ENCODE data around the gene FAM53A. TPM values are rescaled to one million over a fixed set of nuclear protein-coding genes. Genes with fewer than 3 reads are reported as not detected.

FAM53A gene
- total and polyA plus RNA-seq, 2 of the 4 experiments (the other 2 are of a cell fraction), result 2.0 to 3.1 TPM

DNA sequence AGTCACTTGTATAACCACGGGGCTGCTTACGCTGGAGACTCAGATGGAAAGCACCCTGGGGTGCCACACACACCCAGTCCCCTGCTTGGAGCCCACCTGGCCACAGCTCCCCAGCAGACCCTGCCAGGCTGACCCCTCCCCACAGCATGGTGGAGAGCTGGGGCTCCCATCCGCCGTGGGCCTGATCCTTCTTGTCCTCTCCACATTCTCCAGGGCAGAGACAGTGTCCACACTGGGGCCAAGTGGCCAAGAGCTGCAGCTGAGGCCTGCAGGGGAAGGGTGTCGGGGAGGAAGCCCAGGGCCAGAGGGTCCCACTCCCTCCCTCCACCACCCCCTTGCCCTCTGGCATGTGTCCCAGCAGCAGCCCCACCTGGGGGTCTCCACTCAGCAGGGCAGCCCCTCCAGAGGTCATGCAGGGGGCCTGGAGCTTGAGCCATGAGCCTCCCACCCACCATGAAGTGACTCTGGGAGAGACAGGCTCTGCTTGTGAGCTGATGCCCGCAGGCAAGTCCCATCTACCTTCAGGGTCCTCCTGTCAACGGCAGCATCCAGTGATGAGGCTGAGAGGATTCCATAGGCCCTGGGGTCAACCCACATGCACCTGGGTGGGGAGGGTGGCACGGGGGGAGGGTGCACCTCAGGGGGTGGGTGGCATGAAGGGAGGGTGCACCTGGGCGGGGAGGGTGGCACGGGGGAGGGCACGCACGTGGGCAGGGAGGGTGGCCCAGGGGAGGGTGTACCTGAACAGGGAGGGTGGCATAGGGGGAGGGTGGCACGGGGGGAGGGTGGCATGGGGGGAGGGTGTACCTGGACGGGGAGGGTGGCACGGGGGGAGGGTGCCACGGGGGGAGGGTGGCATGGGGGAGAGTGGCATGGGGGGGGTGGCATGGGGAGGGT, 56.4 kb downstream of the FAM53A start:
- no peak overlapping the region for H3K18ac ChIP-seq (ENCODE audit: low read depth, low read length)
- no peak overlapping the region for H4K5ac ChIP-seq (ENCODE audit: low read depth, low read length)
- H2BK20ac ChIP-seq (ENCODE audit: low read depth, low read length), result no peak overlapping the region
- no peak overlapping the region for H3K4me3 ChIP-seq (ENCODE audit: insufficient read depth, low read depth, low read length)
- H4K8ac ChIP-seq (ENCODE audit: low read depth in 2 of 2, low read length in 2 of 2), result no peak overlapping the region
- no peak overlapping the region for H4K91ac ChIP-seq (ENCODE audit: insufficient read depth, low read depth, low read length)
- BruUV-seq (replicated peaks), result no TSS peak
- intact Hi-C loops (cut with micrococcal nuclease), result no loop called here
- no peaks in the 10 kb centered on the region for H3K79me1 ChIP-seq (ENCODE audit: low read depth in 1 of 2, low read length in 2 of 2)
- no peaks in the 10 kb centered on the region; the same call in 1 of the 2 replicates for H4K20me1 ChIP-seq (ENCODE audit: insufficient read depth, low read length)
- POLR2A ChIA-PET (ENCODE audit: unreplicated experiment), result no interaction called here
- no peaks in the 10 kb centered on the region for H3K9me3 ChIP-seq (ENCODE audit: control insufficient read depth, insufficient read depth, low read length)
- H3K9ac ChIP-seq (ENCODE audit: low read depth, low read length), result no peak overlapping the region
- H3K4me2 ChIP-seq (ENCODE audit: low read depth, low read length), result no peak overlapping the region
- H2BK5ac ChIP-seq (ENCODE audit: low read depth, low read length, poor library complexity, severe bottlenecking), result no peak overlapping the region
- H3K27me3 ChIP-seq (ENCODE audit: control insufficient read depth, insufficient read depth, low read length), result no peaks in the 10 kb centered on the region
- dilution Hi-C loops (cut with HindIII; ENCODE audit: low sequenced_read_pairs, unreplicated experiment), result no loop called here
- H3K4me1 ChIP-seq (ENCODE audit: control insufficient read depth, insufficient read depth, low read length), result no peaks in the 10 kb centered on the region
- H3K56ac ChIP-seq (ENCODE audit: extremely low read depth, insufficient read depth, low read length), result no peak overlapping the region
- no peak overlapping the region for H3K4ac ChIP-seq (ENCODE audit: low read depth, low read length)
- no peak overlapping the region for H2BK15ac ChIP-seq (ENCODE audit: low read depth, low read length)
- H3K36me3 ChIP-seq (ENCODE audit: control insufficient read depth, insufficient read depth, low read length), result no peaks in the 10 kb centered on the region
- H3K23ac ChIP-seq (ENCODE audit: low read depth, low read length), result no peak overlapping the region
- H3K27ac ChIP-seq (ENCODE audit: insufficient read depth, low read length), result no peak overlapping the region
- H3K9me1 ChIP-seq (ENCODE audit: insufficient read depth, low read length), result peaks cover 3% of the 10 kb centered on the region; the same call in 1 of the 2 replicates
- DNase-seq, result no peak
- no peak overlapping the region for H2AK5ac ChIP-seq (ENCODE audit: low read depth, low read length)
- H2AK9ac ChIP-seq (replicated peaks; ENCODE audit: low read depth, low read length, poor library complexity), result no peak overlapping the region
- H2AFZ ChIP-seq (replicated peaks; ENCODE audit: low read length, poor library complexity), result no peak overlapping the region
- CTCF ChIA-PET, result no interaction called here
- no peak overlapping the region for H3K14ac ChIP-seq (replicated peaks; ENCODE audit: low read depth, low read length)
- ATAC-seq (ENCODE audit: low read depth), result no peak
- no CpG with 5 or more reads among the region's 16 CpGs for WGBS, 2 experiments (ENCODE audit: extremely low coverage in 2 of 2, insufficient read length in 1 of 2)
- H2BK120ac ChIP-seq (ENCODE audit: low read depth, low read length), result no peak overlapping the region
- in situ Hi-C loops (cut with MboI; ENCODE audit: low sequenced_read_pairs), result loop anchor here (25.0 kb wide), 1 partner anchor 465 kb away; the partner anchor contains the start of gene SPON2
- no peak for TF ChIP-seq RCOR1 (IDR thresholded peaks at IDR 0.05; ENCODE audit: insufficient replicate concordance, low read length)
- TF ChIP-seq RFX5 (IDR thresholded peaks at IDR 0.05; ENCODE audit: low read depth, low read length), result no peak
- TF ChIP-seq NFE2L2 (IDR thresholded peaks at IDR 0.05; ENCODE audit: low read depth, low read length), result no peak
- TF ChIP-seq, protein P1, sequence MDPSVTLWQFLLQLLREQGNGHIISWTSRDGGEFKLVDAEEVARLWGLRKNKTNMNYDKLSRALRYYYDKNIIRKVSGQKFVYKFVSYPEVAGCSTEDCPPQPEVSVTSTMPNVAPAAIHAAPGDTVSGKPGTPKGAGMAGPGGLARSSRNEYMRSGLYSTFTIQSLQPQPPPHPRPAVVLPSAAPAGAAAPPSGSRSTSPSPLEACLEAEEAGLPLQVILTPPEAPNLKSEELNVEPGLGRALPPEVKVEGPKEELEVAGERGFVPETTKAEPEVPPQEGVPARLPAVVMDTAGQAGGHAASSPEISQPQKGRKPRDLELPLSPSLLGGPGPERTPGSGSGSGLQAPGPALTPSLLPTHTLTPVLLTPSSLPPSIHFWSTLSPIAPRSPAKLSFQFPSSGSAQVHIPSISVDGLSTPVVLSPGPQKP (IDR thresholded peaks at IDR 0.05; ENCODE audit: borderline replicate concordance, low read depth, low read length), result no peak
- TF ChIP-seq SMC3 (IDR thresholded peaks at IDR 0.05; ENCODE audit: low read depth, low read length), result no peak
- no peak for TF ChIP-seq FOS (IDR thresholded peaks at IDR 0.05; ENCODE audit: low read depth, low read length)
- TF ChIP-seq RAD21 (IDR thresholded peaks at IDR 0.05; ENCODE audit: low read length), result no peak
- no peak for TF ChIP-seq MAFK (IDR thresholded peaks at IDR 0.05; ENCODE audit: low read depth, low read length)
- no peak for TF ChIP-seq POLR2A (IDR thresholded peaks at IDR 0.05; ENCODE audit: low read depth, low read length)
- TF ChIP-seq MXI1 (IDR thresholded peaks at IDR 0.05; ENCODE audit: borderline replicate concordance, low read depth, low read length), result no peak
- TF ChIP-seq MAZ (IDR thresholded peaks at IDR 0.05; ENCODE audit: borderline replicate concordance, low read depth, low read length), result no peak
- TF ChIP-seq, protein P2, sequence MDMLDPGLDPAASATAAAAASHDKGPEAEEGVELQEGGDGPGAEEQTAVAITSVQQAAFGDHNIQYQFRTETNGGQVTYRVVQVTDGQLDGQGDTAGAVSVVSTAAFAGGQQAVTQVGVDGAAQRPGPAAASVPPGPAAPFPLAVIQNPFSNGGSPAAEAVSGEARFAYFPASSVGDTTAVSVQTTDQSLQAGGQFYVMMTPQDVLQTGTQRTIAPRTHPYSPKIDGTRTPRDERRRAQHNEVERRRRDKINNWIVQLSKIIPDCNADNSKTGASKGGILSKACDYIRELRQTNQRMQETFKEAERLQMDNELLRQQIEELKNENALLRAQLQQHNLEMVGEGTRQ (IDR thresholded peaks at IDR 0.05; ENCODE audit: low read depth, low read length), result no peak
- TF ChIP-seq CHD1 (IDR thresholded peaks at IDR 0.05; ENCODE audit: low read depth, low read length), result no peak
- TF ChIP-seq CEBPB (IDR thresholded peaks at IDR 0.05; ENCODE audit: low read depth, low read length), result no peak
- no peak for TF ChIP-seq BHLHE40 (IDR thresholded peaks at IDR 0.05; ENCODE audit: low read depth, low read length)
